Measurements from ENCODE around the gene KIF15.
A peak's percentile ranks its signal among the peaks of the same experiment; 100 is the strongest.
"Not testable (repeated sequence)": the region's sequence is repeated elsewhere in the genome, so short reads cannot be mapped to it uniquely, and the experiment has no call there.

KIF15 gene, protein sequence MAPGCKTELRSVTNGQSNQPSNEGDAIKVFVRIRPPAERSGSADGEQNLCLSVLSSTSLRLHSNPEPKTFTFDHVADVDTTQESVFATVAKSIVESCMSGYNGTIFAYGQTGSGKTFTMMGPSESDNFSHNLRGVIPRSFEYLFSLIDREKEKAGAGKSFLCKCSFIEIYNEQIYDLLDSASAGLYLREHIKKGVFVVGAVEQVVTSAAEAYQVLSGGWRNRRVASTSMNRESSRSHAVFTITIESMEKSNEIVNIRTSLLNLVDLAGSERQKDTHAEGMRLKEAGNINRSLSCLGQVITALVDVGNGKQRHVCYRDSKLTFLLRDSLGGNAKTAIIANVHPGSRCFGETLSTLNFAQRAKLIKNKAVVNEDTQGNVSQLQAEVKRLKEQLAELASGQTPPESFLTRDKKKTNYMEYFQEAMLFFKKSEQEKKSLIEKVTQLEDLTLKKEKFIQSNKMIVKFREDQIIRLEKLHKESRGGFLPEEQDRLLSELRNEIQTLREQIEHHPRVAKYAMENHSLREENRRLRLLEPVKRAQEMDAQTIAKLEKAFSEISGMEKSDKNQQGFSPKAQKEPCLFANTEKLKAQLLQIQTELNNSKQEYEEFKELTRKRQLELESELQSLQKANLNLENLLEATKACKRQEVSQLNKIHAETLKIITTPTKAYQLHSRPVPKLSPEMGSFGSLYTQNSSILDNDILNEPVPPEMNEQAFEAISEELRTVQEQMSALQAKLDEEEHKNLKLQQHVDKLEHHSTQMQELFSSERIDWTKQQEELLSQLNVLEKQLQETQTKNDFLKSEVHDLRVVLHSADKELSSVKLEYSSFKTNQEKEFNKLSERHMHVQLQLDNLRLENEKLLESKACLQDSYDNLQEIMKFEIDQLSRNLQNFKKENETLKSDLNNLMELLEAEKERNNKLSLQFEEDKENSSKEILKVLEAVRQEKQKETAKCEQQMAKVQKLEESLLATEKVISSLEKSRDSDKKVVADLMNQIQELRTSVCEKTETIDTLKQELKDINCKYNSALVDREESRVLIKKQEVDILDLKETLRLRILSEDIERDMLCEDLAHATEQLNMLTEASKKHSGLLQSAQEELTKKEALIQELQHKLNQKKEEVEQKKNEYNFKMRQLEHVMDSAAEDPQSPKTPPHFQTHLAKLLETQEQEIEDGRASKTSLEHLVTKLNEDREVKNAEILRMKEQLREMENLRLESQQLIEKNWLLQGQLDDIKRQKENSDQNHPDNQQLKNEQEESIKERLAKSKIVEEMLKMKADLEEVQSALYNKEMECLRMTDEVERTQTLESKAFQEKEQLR (N-terminal part only)

DNA sequence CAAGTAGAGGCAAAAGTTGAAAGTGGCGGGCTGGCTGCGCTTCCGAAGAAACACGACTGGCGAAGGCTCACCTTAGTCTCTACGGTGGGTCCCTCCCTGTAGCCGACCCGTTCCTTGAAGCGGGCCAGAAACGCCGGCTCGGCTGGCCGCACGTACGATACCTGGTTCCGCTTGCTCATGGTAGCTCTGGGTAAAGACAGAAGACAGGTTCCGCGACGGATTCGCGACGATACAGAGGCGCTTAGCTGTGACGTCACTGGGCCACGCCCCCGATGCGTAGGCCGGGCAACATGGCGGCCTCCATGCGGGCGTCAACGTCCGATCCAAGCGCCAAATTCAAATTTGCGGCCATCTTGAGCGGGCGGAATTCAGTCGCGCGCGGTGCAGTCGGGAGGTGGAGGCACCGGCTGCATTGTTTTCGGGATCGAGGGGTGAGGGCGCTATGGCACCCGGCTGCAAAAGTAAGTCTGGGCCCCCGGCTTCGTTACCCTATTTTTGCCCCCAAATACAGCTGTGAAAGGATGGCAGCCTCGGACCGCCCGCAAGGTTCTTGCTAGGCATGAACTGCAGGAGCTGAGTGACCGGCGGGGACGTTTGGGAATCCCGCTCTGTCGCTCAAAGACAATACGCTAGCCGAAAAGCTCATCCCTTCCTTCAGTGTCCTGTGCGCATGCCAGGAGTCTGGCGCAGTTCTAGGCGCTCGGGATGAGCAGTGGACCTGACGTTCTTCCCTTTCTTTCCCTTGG is at the start of gene KIF15, which contains the start of gene KIAA1143:
KIF15 (plus strand) TSS at position 371 of the 746 bp plus-strand sequence; CDS start at position 443, 72 bp downstream.
KIAA1143 (minus strand) TSS at position 196 of the 746 bp plus-strand sequence; CDS start at position 179, 17 bp downstream.
- DNase-seq, result peak; percentile 98 to 99

DNA sequence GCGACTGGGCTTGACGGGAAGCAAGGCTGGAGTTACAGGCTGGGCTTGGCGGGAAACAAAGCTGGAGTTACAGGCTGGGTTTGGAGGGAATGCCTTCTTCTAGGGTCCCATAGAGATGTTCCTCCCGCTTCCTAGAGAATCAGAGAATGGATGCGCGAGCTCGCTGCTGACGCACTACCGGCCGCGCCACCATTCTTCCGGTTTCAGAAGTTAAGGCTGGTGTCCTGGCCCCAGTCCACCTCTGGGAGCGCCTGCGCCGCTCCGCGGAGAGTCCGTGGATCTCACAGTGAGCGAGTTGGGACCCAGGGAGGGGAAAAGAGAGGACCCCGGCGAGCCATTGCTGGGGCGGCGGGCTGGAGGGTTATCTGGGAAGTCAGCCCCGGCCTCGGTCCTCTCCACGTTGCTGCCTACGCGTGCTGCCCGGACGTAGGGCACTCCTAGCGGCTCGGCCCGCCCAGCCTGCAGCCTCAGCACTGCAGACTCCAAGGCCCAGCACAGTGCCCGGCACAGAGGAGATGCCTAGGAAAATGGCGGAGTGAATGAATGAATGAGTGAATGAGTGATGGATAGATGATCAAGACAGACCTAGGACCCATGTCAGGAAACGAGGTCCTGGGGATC is 49.0 kb upstream of the KIF15 start, which contains the start of gene ZNF502:
ZNF502 (plus strand) TSS at position 206 of the 621 bp plus-strand sequence. CDS start 7,602 bp downstream, outside the sequence.
- DNase-seq, result peak; percentile 63 to 75

DNA sequence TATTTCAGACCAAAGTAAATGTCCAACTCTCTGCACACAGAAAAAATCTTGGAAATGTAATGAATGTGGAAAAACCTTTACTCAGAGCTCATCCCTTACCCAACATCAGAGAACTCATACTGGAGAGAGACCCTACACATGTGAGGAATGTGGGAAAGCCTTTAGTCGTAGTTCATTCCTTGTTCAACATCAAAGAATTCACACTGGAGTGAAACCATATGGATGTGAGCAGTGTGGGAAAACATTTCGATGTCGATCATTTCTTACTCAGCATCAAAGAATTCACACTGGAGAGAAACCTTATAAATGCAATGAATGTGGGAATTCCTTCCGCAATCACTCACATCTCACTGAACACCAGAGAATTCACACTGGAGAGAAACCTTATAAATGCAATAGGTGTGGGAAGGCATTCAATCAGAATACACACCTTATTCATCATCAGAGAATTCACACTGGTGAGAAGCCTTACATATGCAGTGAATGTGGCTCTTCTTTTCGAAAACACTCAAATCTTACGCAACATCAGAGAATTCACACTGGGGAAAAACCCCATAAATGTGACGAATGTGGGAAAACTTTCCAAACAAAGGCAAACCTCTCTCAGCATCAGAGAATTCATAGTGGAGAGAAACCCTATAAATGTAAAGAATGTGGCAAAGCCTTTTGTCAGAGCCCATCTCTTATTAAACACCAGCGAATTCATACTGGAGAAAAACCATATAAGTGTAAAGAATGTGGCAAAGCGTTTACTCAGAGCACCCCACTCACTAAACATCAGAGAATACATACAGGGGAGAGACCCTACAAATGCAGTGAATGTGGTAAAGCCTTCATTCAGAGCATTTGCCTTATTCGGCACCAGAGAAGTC is 40.1 kb upstream of the KIF15 start:
- no peak for DNase-seq

DNA sequence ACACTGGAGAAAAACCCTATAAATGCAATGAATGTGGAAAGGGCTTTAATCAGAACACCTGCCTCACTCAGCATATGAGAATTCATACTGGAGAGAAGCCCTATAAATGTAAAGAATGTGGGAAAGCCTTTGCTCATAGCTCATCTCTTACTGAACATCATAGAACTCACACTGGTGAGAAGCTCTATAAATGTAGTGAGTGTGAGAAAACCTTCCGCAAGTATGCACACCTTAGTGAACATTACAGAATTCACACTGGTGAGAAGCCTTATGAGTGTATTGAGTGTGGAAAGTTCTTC is 39.5 kb upstream of the KIF15 start:
- no peak for DNase-seq

DNA sequence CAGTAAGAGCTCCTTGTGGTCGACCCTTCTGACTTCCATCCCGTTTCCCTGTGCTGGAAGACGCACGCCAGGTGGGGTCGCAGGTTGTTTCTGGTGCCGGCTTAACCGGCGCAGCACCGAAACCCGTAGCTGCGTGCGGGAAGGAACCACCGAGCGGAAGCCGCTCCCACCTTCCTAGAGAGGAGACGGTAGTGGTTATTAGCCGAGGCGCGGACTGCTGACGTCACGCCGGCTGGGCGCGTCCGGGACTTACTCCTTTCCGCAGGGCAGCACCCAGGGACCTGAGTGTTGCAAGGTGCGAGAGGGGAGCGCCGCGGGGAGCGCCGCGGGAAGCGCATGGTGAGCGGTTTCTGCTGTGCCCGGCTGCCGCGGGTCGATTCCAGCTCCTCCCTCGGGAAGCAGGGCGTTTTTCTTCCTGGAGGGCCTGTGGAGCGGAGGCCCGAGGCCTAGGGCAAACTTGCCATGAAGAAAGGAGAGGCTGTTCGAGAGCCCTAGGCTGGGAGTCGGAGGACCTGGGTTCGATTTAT is 32.1 kb upstream of the KIF15 start, which contains the start of gene ZNF501:
ZNF501 (plus strand) TSS at position 252 of the 527 bp plus-strand sequence. CDS start 4,787 bp downstream, outside the sequence.
- DNase-seq, result peak; percentile 84 to 85

DNA sequence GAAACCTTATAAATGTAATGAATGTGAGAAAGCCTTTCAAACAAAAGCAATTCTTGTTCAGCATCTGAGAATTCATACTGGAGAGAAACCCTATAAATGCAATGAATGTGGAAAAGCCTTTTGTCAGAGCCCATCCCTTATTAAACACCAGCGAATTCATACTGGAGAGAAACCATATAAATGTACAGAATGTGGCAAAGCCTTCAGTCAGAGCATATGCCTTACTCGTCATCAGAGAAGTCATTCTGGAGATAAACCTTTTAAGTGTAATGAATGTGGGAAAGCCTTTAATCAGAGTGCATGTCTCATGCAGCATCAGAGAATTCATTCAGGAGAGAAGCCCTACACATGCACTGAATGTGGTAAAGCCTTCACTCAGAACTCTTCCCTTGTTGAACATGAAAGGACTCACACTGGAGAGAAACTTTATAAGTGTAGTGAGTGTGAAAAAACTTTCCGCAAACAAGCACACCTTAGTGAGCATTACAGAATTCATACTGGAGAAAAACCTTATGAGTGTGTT is 26.9 kb upstream of the KIF15 start:
- DNase-seq, result no peak

DNA sequence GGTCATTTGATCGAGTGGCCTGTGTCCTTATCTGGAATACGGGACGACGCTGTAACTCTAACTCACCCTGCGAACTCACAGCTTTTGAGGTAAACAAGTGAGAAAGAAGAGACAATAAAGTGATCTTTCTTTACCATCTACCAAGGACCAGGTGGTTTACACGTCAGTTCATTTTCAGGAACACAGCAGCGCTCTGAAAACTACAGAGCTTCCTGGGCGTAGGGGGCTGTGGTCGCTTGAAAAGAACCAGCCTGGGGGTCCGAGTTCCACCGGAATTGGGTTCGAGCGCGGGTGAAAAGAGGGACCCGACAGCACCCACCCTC is 532 bp upstream of the KIF15 start:
- DNase-seq, result peak in 1 of 2 experiments; percentile 24

DNA sequence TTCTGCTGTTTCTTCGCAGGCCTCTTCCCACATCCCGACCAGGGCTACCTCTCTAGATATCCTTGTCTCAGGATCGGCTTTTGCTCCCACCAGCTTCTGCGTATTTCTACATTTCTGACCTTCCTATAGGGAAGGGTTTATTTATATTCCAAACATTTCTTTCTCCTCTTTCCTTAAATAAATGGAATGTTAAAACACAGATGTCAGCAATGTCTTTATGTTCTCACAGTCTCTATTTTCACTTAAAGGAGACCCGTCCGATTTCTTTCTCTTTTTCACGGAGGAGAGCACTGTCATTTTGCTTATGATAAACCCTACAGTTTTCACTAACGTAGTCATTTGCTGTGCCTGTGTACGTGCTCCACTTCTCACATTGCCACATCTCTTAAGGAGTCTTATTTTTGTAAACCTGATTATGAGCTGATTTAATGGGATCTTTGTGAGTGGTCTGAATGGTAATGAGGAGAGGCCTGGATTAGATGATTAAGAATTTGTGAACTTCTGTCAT is 630 bp downstream of the KIF15 start:
- no peak for DNase-seq

DNA sequence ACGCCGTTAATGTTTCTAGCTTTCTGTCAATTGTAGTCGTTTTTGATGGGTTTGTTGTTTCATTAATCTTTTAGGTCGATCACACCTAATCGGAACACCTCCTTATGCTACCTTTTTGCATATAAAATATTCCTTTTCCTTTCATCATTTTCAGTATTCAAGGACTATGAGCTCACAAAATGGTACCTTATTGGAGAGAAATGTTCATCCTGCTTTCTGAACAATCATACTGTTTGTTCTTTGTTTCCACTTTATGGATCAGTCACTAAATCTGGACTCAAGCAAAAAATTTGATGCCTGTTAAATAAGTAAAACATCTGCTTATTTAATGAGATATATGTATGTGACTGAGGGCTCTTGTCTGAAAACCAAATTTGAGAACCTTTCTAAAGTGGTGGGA is 1.1 kb downstream of the KIF15 start:
- no peak for DNase-seq

DNA sequence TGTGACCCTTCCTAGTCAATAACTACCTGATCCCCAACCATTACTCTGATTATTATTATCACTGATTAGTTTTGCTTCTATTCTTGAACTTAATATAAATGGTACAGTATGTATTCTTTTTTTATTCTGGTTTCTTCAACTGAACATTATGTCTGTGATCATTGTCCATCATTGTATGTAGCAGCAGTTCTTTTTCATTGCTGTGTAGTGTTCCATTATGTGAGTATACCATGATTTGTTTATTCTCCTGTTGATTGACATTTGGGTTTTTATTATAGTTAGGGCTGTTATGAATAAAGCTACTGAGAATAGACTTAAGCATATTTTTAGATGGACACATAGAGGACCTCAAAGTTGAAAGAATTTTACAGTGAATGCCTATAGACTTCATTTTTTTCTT is 2.7 kb downstream of the KIF15 start:
- DNase-seq, result no peak

DNA sequence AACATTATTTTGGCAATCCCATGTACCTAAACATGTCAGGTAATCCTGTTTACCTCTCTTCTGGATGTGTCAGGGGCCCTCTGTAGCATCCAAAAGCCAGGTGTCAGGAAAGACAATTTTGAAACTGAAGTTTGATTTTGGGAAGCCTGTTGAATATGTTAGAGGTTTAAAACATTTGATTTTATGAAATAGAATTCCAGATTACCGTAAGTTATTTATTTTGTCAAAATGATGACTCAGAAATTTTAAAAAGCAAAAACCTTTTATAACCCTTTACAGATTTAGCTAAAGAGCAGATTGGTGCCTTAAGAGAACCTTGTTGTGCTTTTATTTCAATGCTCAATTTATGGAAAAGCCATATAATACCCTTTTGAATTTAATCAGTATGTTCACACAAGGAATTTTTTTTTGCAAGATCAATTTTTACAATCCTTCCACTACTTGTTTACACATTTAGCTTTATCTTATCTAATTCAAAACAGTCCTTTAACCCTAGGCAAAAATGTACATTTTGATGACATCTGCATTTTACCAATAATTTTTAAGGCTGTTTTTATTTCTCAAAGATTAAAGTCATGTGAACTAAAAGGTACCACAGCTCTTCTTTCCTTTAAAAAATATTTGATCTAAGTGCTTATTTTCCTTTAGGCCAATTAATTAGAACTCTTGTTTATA is 10.0 kb downstream of the KIF15 start:
- no peak for DNase-seq

DNA sequence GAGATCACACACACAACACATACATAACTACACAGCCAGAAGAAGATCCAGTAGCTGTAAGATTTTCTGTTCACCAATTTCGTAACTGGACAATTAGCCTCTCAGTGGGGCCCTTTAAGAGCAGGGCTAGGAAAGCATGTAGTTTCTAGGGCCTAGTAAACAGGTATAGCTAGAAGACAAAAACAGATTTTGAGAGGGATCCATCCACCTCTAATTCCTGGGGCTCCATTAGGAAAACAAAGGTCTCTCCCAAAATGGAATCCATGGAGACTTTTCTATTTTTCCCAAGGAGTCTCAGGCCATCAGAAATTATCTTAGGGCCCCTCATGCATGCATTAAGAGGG is 10.5 kb downstream of the KIF15 start:
- no peak for DNase-seq

DNA sequence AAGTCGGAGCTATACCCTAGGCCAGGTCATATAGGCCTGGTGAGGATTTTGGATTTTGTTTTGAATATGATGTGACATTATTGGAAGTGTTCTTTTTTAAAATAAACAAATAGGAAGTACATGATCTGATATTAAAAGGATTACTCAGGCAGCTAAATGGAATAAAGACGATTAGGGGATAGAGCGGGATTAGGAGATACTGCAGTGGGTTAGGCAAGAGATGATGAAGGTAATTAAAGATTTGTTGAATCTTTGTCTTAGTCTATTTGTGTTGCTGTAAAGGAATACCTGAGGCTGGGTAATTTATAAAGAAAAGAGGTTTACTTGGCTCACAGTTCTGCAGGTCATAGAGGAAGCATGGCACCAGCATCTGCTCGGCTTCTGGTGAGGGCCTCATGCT is 21.3 kb downstream of the KIF15 start:
- DNase-seq, result no peak

DNA sequence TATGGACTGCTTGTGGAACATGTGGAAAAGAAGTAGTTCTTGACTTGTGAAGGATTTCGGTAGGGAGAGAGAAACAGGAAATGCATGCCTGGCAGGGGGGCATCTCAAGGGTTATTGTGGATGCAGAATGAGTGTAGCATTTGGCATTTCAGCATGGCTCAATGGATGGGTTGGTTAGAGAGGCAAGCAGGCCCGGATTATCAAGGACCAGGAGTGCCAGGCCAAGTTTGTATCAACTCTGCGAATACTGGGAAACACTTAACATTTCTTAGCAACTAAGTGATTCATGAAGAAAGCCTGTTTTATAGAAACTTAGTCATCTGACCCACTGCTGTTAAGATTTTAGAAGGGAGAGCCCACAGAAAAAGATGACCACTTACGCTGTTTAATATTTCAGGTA is 33.6 kb downstream of the KIF15 start:
- DNase-seq, result no peak

DNA sequence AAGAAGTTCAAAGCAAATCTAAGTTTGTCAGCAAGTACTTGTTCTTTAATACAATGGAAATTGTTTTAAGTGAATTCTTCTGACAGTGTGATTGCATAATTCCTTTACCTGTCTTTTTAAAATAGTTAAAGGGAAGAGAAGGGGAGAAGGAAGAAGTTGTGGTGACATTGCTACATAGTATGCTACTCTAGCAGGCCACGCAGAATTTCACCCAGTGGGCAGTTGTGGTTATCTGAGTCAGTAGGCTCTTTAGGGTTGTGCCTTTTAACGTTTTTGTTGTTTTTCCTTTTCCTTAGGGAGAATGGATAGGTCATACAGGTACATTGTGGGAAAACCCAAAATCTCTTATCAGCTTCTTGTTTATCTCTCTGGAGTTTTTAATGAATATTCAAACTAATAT is 40.4 kb downstream of the KIF15 start:
- DNase-seq, result no peak

DNA sequence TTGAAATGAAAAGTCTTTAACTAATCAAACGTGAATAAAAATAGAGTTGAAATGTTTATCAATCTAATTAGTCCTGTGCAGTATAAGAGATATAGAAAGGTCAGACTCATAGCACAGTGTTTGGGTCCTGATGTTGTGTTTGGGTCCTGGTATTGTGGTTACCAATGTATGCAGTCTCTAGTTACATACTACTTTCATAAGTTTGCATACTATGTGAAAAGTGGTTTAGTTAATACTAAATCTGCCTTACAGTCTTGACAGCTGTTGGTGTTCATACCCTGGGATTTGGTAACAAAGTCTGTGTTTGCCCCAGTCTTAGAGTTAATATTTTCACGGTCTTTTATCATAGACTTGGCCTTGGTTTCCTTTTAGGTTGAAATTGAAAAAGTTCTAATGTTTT is 41.7 kb downstream of the KIF15 start:
- DNase-seq, result no peak

DNA sequence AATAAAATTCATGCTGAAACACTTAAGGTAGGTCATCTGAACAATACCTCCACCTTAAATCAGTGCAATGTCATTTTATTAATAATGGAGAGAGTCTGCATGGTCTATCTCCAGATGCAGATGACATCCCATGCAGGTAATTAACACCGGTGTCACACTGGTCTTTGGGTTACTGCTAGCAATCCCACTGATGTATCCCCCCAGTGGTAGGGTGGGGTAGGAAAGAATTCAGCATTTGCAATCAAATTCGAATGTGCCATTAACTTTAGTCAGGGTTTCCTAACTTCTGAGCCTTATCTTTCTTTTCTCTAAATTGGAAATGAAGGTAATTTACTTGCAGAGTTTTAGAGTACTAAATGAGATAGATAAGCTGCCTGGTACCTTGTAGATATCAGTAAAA is 44.4 kb downstream of the KIF15 start:
- DNase-seq, result no peak

DNA sequence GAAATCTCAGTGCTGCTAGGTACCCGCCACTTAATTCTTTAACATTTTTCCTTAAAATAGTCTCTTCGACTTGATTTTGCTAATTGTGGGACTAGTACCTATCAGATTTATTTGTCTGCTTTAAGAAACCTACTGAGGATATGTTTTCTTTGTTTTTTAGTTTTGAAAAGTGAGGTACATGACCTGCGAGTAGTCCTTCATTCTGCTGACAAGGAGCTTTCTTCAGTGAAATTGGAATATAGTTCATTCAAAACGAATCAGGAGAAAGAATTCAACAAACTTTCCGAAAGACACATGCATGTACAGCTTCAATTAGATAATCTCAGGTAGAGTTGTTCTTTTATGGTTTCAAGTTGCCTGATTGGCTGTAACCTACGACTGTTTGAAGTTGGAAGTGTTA is 53.2 kb downstream of the KIF15 start:
- DNase-seq, result no peak

DNA sequence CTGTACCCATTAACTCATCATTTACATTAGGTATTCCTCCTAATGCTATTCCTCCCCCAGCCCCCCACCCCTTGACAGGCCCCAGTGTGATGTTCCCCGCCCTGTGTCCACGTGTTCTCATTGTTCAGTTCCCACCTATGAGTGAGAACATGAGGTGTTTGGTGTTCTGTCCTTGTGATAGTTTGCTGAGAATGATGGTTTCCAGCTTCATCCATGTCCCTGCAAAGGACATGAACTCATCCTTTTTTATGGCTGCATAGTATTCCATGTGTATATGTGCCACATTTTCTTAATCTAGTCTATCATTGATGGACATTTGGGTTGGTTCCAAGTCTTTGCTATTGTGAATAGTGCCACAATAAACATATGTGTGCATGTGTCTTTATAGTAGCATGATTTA is 54.7 kb downstream of the KIF15 start:
- DNase-seq, result not testable (repeated sequence)
